ENCODE results near the gene SLC16A3. TPM values are rescaled to one million over a fixed set of nuclear protein-coding genes. Genes with fewer than 3 reads are reported as not detected.
"Not testable (repeated sequence)": the region's sequence is repeated elsewhere in the genome, so short reads cannot be mapped to it uniquely, and the experiment has no call there.

Gene SLC16A3
- total RNA-seq, 2 donors from 2014 or later: 76.0 to 113 TPM

DNA sequence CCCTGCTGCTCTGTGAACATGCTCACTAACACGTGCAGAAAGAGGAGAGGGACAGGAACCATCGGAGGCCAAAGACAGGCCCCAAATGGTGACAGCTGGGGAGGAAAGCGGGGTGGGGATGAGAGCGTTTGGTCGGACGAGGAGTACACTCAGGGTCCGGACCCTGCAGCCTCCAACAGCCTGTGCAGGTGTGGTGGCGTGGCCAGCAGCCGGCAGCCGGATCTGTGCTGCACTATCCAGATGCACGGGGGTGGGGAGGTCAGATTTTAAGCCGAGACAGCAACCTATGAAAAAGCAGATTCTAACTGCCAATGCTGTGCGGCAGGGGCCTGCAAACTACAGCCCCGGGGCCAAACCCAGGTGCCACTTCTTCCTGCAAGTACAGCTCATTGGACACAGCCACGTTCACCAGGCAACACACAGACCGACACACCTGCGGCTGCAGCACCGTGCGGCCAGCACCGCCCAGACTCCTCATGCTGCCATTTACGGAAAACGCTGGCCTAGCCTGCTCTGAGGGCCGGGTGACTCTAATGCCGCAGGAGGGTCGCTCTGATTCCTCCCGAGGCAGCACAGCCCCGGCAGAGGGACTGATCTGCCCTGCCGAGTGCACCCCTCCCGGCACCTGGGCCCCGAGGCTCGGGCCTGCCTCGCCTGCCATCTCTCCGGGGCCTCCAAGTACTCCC is 21.2 kb downstream of the SLC16A3 start:
- H3K4me3 ChIP-seq: no peak overlapping the region
- H3K27me3 ChIP-seq (replicated peaks; ENCODE audit: insufficient read depth): no peaks in the 10 kb centered on the region
- H3K27ac ChIP-seq: no peak overlapping the region
- peaks cover 8 to 14% of the 10 kb centered on the region in 2 donors for H3K4me1 ChIP-seq (ENCODE audit: control insufficient read depth in 1 of 2, low read depth in 2 of 2)
- TF ChIP-seq, protein P1, sequence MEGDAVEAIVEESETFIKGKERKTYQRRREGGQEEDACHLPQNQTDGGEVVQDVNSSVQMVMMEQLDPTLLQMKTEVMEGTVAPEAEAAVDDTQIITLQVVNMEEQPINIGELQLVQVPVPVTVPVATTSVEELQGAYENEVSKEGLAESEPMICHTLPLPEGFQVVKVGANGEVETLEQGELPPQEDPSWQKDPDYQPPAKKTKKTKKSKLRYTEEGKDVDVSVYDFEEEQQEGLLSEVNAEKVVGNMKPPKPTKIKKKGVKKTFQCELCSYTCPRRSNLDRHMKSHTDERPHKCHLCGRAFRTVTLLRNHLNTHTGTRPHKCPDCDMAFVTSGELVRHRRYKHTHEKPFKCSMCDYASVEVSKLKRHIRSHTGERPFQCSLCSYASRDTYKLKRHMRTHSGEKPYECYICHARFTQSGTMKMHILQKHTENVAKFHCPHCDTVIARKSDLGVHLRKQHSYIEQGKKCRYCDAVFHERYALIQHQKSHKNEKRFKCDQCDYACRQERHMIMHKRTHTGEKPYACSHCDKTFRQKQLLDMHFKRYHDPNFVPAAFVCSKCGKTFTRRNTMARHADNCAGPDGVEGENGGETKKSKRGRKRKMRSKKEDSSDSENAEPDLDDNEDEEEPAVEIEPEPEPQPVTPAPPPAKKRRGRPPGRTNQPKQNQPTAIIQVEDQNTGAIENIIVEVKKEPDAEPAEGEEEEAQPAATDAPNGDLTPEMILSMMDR (IDR thresholded peaks at IDR 0.05): no peak
- DNase-seq (ENCODE audit: low spot score): no peak
- ATAC-seq (ENCODE audit: insufficient number of reproducible peaks, low FRiP score, low read depth): no peak
- H3K36me3 ChIP-seq: peaks cover 91% of the 10 kb centered on the region
- no peaks in the 10 kb centered on the region for H3K9me3 ChIP-seq

DNA sequence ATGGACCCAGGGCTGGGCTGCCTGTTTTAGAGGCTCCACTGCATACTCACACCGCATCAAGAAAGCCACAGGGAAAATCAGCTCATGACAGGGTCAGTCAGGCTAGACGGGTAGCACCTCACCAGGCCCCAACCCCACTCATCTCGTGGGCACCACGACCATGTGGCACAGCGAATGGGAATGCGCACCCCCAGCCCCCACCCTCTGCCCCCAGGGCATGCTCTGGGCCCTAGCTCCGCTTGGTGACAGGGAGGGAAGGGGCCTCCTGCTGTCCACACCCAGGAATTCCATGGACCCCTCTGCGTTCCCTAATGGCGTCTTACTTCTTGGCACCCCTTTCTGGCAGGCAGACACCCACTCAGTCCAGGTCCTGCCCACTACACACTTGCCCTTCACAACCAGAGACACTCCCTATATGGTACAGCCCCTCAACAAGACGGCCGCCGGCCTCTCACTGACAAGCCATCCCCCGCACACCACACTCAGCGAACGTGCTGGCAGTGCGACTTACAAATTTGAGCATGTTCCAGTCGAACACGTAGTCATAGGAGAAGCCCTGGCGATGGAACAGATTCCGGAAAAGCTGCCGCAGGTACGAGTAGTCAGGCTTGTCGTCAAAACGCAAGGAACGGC is 22.1 kb downstream of the SLC16A3 start:
- Histone ChIP-seq H3K4me1 (ENCODE audit: control insufficient read depth in 1 of 2, low read depth in 2 of 2) (peaks cover 8 to 14% of the 10 kb centered on the region in 2 donors), H3K4me3 (no peak overlapping the region), H3K9me3 (no peaks in the 10 kb centered on the region), H3K27me3 (replicated peaks; ENCODE audit: insufficient read depth) (no peaks in the 10 kb centered on the region), H3K27ac (no peak overlapping the region), H3K36me3 (peaks cover 90% of the 10 kb centered on the region)
- ATAC-seq (ENCODE audit: insufficient number of reproducible peaks, low FRiP score, low read depth): no peak
- DNase-seq (ENCODE audit: low spot score): no peak
- TF ChIP-seq, protein P1 (IDR thresholded peaks at IDR 0.05): no peak

GRCh38 chr17:82252511-82253178 is 23.8 kb downstream of the SLC16A3 start:
- DNase-seq (ENCODE audit: low spot score) (no peak), ATAC-seq (ENCODE audit: insufficient number of reproducible peaks, low FRiP score, low read depth) (no peak)
- no peaks in the 10 kb centered on the region for H3K27me3 ChIP-seq (replicated peaks; ENCODE audit: insufficient read depth)
- peaks cover 0 to under 1% of the 10 kb centered on the region in 2 donors for H3K4me1 ChIP-seq (ENCODE audit: control insufficient read depth in 1 of 2, low read depth in 2 of 2)
- H3K4me3 ChIP-seq: no peak overlapping the region
- H3K9me3 ChIP-seq: no peaks in the 10 kb centered on the region
- H3K36me3 ChIP-seq: peaks cover 80% of the 10 kb centered on the region
- no peak overlapping the region for H3K27ac ChIP-seq
- TF ChIP-seq, protein P1 (IDR thresholded peaks at IDR 0.05): no peak

DNA sequence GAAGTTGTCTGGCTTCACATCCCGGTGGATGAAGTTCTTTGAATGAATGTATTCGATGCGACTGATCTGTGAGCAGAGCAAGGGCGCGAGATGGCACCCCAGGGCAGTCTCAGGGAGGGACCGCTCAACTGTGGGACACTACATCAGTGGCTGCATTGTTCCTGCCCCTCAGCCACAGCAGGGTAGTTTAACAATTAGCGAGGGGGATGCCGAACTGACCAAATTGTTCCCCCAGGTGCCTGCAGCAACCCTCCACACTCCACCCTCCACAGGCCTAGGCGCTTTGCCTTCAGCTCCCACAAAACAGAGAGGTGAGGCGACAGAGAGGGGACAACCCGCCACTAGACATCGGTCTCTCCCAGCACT is 24.3 kb downstream of the SLC16A3 start:
- DNase-seq (ENCODE audit: low spot score): no peak
- Histone ChIP-seq H3K36me3 (peaks cover 74% of the 10 kb centered on the region), H3K9me3 (no peaks in the 10 kb centered on the region), H3K27ac (no peak overlapping the region), H3K4me3 (no peak overlapping the region), H3K4me1 (ENCODE audit: control insufficient read depth in 1 of 2, low read depth in 2 of 2) (no peaks in the 10 kb centered on the region), H3K27me3 (replicated peaks; ENCODE audit: insufficient read depth) (no peaks in the 10 kb centered on the region)
- ATAC-seq (ENCODE audit: insufficient number of reproducible peaks, low FRiP score, low read depth): no peak
- TF ChIP-seq, protein P1 (IDR thresholded peaks at IDR 0.05): no peak

GRCh38 chr17:82254096-82254495 is 25.3 kb downstream of the SLC16A3 start:
- H3K4me3 ChIP-seq; H3K4me1 ChIP-seq (ENCODE audit: control insufficient read depth in 1 of 2, low read depth in 2 of 2); H3K27ac ChIP-seq; DNase-seq (ENCODE audit: low spot score); ATAC-seq (ENCODE audit: insufficient number of reproducible peaks, low FRiP score, low read depth); H3K27me3 ChIP-seq (replicated peaks; ENCODE audit: insufficient read depth); H3K9me3 ChIP-seq: not testable (repeated sequence)
- H3K36me3 ChIP-seq: peaks cover 69% of the 10 kb centered on the region

DNA sequence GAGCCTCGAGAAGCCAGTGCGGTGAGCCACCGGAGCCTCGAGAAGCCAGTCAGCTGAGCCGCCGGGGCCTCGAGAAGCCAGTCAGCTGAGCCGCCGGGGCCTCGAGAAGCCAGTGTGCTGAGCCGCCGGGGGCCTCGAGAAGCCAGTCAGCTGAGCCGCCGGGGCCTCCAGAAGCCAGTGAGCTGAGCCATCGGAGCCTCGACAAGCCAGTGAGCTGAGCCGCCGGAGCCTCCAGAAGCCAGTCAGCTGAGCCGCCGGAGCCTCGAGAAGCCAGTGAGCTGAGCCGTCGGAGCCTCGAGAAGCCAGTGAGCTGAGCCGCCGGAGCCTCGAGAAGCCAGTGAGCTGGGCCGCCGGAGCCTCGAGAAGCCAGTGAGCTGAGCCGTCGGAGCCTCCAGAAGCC is 25.9 kb downstream of the SLC16A3 start:
- H3K36me3 ChIP-seq: peaks cover 65% of the 10 kb centered on the region
- not testable (repeated sequence) for H3K27ac ChIP-seq; H3K4me1 ChIP-seq (ENCODE audit: control insufficient read depth in 1 of 2, low read depth in 2 of 2); ATAC-seq (ENCODE audit: insufficient number of reproducible peaks, low FRiP score, low read depth); DNase-seq (ENCODE audit: low spot score); H3K4me3 ChIP-seq; H3K27me3 ChIP-seq (replicated peaks; ENCODE audit: insufficient read depth); H3K9me3 ChIP-seq

All from thoracic aorta (tissue), 2 donors.